Rectal smooth muscle tissue (tissue), 1 donor: Measurements from ENCODE around the gene NOD1.

Experiments
- H3K27ac ChIP-seq: one replicate; pipeline ENCODE4 v1.7.0; 2013; ENCODE audit warnings: low read depth, low read length, inconsistent platforms
- H3K27me3 ChIP-seq: one replicate; pipeline ENCODE4 v1.7.0; 2013; ENCODE audit warnings: low read length; ENCODE audit not compliant: control insufficient read depth, insufficient read depth
- H3K36me3 ChIP-seq: one replicate; pipeline ENCODE4 v1.7.0; 2013; ENCODE audit warnings: low read length; ENCODE audit not compliant: control insufficient read depth, insufficient read depth
- H3K4me1 ChIP-seq: one replicate; pipeline ENCODE4 v1.7.0; 2013; ENCODE audit warnings: low read length; ENCODE audit not compliant: control insufficient read depth, insufficient read depth
- H3K4me3 ChIP-seq: one replicate; pipeline ENCODE4 v1.7.0; 2013; ENCODE audit warnings: low read length
- H3K9ac ChIP-seq: one replicate; pipeline ENCODE4 v1.7.0; 2013; ENCODE audit warnings: low read length

NOD1 gene

DNA sequence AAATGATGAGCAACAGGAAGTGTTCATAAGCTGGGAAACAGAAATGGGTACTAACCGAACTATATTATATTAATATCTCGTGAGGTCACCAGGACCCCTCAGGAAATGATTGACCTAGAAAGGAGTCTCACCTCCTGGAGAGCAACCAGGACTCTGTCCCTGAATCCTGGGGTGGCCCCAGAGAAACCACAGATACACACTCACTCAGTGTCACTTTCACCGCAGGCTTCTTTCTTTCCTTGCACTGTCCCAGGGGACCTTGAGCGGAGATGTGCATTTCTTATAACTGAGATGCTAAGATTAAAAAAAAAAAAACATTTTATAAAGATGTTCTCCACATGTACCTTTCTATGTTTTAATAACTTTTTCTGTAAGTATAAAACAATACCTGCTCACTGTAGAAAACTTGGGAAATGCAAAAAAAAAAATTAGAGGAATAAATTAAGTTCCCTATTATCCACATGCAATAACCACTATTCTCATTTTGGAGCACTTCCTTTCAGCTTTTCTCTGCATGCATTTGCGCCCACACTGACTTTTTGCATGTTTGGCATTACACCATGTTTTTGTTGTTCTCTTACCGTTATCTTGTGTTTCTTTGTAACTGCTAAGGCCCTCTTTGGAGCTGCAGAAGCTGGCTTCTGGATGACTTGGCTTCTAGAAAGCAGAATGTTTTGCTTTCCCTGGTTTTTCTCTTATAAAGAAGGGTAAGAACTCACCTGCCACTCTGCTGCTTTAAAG is 15.0 kb downstream of the NOD1 start:
- Histone ChIP-seq H3K27me3 (no peaks in the 10 kb centered on the region), H3K27ac (no peak overlapping the region), H3K4me1 (peaks cover 11% of the 10 kb centered on the region), H3K9ac (no peak overlapping the region), H3K4me3 (no peak overlapping the region), H3K36me3 (no peaks in the 10 kb centered on the region)

DNA sequence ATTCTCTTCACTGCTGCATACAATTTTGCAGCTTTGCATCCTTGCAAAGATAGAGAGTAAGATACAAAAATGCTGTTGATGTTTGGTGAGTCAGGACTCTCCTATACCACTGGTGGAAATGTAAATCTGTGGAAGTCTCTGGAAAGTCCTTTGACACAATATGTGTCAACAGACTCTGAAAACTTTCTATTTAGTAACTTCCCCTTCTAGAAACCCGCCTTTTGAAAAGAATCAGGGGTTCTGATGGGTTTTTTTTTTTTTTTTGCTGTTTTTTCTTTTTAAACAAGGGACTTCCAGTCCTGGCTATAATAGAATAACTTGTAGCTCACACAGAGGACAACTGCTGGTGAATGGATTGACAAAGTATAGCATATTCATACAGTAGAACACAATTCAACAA is 16.4 kb downstream of the NOD1 start:
- no peaks in the 10 kb centered on the region for H3K36me3 ChIP-seq
- H3K27ac ChIP-seq, result no peak overlapping the region

DNA sequence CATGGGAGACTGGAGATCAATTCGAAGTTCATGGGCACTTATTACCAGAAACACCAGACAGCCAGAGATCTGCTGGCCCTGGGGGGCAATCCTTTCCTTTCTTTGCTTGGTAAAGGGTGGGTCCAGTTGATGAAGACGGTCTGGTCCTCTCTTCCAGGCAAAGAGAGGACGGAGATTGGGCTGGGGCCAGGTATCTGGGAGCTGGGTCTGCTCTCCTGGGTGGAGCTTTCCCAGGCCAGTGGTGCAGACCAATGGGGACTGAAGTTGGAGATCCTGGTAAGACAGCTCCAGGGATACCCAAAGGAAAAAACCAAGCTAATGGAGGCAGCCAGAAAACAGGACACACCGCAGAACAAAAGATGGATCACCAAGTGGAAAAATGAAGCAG is 18.3 kb downstream of the NOD1 start:
- H3K36me3 ChIP-seq, result no peaks in the 10 kb centered on the region
- peak overlapping the region; percentile 33 for H3K4me3 ChIP-seq
- no peaks in the 10 kb centered on the region for H3K27me3 ChIP-seq
- no peak overlapping the region for H3K9ac ChIP-seq
- peak overlapping the region; percentile 65 for H3K27ac ChIP-seq
- H3K4me1 ChIP-seq, result peaks cover 11% of the 10 kb centered on the region

More for the DNA sequence above, 16.4 kb downstream of the NOD1 start:
- no peak overlapping the region for H3K9ac ChIP-seq
- H3K4me1 ChIP-seq, result peaks cover 11% of the 10 kb centered on the region
- no peak overlapping the region for H3K4me3 ChIP-seq
- no peaks in the 10 kb centered on the region for H3K27me3 ChIP-seq

DNA sequence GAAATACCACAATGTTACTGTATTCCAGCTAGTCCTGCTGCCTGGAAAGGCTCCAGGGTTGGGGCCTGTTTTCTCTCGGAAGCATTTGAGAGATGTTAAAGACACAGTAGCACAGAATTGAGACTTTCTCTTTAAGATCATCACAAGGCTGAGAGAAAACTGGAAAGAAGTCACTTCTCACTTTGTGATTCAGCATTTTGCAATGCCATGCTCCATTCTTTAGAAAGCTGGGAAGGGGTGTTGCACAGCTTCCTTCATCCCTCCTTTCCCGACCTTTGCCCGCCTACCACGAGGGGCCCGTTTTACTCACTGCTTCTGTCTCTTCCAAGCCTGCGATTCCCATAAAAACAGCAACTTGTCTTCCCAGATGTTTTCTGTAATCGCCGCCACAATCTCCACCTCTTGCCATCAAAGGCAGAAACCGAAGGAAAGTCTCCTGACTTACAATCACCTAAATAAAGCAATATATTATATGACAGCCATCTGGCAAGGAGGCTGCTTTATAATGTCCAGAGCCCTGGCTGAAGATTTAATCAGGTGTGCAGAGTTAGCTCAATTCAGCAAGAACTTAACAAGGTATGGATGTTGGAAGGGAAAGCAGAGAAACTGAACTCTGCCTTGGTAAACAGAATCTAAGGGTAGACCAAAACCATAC is 18.9 kb downstream of the NOD1 start:
- Histone ChIP-seq H3K27me3 (no peaks in the 10 kb centered on the region), H3K4me1 (peaks cover 11% of the 10 kb centered on the region), H3K36me3 (peaks cover 2% of the 10 kb centered on the region), H3K27ac (peak overlapping the region; percentile 65), H3K9ac (no peak overlapping the region), H3K4me3 (peak overlapping the region; percentile 39)

DNA sequence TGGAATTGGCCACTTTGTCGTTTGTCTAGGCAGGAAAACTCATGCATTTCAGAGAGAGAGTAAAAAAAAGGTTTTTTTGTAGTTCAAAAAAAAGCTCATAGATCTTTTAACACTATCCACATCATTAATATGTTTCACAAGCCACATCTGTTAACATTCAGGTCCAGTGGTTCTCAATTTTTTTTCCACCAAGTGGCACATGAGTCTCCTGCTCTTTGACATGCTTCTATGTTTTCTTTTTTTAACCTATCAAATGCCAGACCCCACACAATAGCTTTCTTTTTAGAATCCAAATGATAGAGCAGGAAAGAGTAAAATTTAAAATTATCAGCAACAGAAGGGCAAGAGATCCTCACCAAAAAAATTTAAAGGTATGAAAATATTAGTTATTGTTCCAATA is 20.3 kb downstream of the NOD1 start:
- H3K4me3 ChIP-seq, result no peak overlapping the region
- H3K27me3 ChIP-seq, result no peaks in the 10 kb centered on the region
- no peak overlapping the region for H3K9ac ChIP-seq
- no peak overlapping the region for H3K27ac ChIP-seq
- peaks cover 2% of the 10 kb centered on the region for H3K36me3 ChIP-seq
- peaks cover 11% of the 10 kb centered on the region for H3K4me1 ChIP-seq

DNA sequence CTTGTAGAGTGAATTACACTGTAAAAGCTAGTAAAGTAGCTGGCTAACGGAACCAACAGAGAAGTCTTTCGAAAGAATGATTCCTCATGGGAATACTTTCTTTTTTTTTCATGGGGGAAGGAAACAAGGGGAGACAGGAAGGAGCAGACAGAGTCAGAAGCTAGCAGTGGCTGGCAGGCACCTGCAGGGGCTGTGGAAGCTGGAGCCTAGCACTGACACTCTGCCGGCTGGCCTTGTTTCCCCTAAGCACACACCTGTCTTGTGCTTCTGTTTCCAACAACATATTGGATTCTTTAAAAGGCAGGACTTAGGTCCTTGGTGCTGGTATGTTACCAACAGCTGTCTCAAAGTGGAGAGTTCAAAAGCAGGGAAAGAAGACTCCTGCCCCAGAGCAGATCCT is 24.7 kb downstream of the NOD1 start:
- Histone ChIP-seq H3K4me3 (no peak overlapping the region), H3K4me1 (no peaks in the 10 kb centered on the region), H3K9ac (no peak overlapping the region), H3K36me3 (peaks cover 2% of the 10 kb centered on the region), H3K27ac (no peak overlapping the region), H3K27me3 (no peaks in the 10 kb centered on the region)

DNA sequence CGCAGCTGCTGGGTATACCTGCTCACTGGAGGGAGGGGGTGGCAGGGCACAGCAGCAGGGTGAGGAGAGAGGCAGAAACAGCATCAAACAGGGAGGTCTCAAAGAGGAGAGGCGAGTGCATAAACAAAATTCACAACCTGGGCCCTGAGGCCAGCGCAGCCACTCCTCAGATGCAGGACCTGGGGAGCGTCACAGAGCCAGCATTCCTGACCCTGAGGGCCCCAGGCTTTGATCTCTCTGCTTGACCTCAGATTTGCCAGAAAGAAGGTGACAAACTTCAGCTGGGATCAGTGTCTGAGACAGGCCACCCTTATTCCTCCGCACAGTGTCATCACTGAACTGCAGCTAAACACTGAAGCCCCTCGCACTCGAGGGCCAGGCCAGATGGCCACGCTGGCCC is 25.6 kb downstream of the NOD1 start:
- H3K4me1 ChIP-seq, result no peaks in the 10 kb centered on the region
- H3K4me3 ChIP-seq, result no peak overlapping the region
- peaks cover 5% of the 10 kb centered on the region for H3K36me3 ChIP-seq
- H3K9ac ChIP-seq, result no peak overlapping the region
- no peak overlapping the region for H3K27ac ChIP-seq
- no peaks in the 10 kb centered on the region for H3K27me3 ChIP-seq

DNA sequence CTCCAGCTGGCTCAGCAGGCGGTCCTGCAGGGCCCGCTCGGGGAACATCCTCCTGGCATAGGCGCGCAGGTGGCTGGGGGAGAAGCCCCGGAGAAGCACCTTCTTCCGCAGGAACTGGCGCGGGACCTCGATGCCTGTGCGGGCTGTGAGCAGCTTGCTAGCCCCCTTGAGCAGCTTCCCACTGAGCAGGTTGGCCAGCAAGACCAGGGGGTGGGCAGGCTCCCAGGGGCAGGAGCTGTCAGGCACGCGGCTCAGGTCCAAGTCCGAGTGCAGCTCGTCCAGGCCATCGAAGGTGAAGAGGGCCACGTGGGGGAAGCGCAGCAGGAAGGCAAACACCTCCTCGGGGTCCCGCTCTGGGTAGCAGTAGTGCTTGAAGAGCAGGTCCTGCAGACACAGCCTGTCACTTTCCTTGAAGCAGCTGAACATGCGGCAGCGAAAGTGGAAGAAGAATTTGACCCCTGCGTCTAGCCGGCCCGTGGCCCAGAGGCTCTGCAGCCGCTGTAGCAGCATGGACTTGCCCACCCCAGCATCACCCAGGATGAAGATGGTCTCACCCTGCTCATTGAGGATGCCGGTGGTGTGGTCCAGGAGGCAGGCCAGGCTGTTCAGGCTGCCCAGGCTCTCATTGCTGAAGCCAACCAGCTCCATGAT is 26.2 kb downstream of the NOD1 start:
- no peak overlapping the region for H3K9ac ChIP-seq
- peaks cover 5% of the 10 kb centered on the region for H3K36me3 ChIP-seq
- H3K4me1 ChIP-seq, result no peaks in the 10 kb centered on the region
- no peak overlapping the region for H3K27ac ChIP-seq
- H3K4me3 ChIP-seq, result no peak overlapping the region
- H3K27me3 ChIP-seq, result no peaks in the 10 kb centered on the region

DNA sequence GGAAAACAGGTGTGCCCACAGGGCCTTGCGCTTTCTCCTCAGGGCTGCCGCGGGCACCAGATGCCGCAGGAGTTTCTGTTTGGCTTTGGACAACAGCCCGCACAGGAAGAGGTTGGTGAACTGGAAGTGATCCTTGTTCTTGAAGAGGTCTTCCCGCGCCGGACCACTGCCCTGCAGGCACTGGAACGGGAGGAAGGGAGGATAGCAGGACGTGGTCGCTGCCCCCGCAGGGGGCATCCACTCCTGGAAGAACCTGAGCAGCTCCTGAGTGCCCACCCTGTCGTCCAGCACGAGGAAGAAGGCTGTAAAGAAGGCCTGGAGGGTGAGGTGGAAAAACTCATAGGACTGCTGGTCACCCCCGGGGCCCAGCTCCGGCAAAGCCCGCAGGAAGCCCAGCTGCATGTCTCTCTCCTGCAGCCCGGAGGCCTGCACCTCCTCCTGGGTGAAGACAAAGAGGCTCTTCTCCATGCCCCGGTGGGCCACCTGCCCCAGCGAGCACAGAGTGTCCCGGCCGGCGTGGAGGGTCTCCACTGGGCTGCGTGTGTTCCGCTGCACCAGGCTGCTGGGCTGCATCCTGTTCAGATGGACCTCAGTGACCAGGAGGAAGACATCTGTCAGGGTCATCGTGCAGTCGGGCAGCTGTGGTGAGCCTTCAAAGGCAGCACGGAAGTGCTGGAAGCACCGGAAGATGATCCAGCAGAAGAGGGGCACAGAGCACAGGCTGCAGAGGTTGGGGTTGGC is 26.9 kb downstream of the NOD1 start:
- Histone ChIP-seq H3K4me1 (no peaks in the 10 kb centered on the region), H3K9ac (no peak overlapping the region), H3K36me3 (peaks cover 5% of the 10 kb centered on the region), H3K27ac (no peak overlapping the region), H3K27me3 (no peaks in the 10 kb centered on the region), H3K4me3 (no peak overlapping the region)

DNA sequence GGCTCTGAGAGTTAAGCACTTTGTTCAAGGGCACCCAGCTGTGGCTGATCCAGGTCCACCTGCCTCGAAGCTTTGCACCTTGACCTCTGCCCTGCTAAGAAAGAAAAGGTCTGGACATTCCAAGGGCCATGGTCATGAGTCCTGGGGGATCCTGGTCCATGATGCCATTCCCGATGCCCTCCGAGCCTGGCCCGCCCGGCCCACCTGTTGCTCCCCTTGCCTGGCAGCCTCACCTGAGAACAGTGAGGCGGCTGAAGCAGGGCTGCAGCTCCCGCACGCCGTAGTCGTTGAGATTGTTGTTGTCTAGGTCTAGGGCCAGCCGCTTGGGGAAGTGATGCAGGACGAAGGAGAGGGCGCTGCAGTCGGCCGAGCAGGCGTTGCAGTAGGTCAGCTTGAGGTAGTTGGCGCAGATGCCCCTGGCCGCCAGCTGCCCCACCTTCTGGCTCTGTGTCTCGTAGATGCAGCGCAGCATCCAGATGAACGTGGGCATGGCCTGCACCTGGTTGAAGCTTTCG is 27.5 kb downstream of the NOD1 start:
- Histone ChIP-seq H3K27ac (no peak overlapping the region), H3K36me3 (peaks cover 5% of the 10 kb centered on the region), H3K9ac (no peak overlapping the region), H3K27me3 (no peaks in the 10 kb centered on the region), H3K4me1 (no peaks in the 10 kb centered on the region), H3K4me3 (no peak overlapping the region)

DNA sequence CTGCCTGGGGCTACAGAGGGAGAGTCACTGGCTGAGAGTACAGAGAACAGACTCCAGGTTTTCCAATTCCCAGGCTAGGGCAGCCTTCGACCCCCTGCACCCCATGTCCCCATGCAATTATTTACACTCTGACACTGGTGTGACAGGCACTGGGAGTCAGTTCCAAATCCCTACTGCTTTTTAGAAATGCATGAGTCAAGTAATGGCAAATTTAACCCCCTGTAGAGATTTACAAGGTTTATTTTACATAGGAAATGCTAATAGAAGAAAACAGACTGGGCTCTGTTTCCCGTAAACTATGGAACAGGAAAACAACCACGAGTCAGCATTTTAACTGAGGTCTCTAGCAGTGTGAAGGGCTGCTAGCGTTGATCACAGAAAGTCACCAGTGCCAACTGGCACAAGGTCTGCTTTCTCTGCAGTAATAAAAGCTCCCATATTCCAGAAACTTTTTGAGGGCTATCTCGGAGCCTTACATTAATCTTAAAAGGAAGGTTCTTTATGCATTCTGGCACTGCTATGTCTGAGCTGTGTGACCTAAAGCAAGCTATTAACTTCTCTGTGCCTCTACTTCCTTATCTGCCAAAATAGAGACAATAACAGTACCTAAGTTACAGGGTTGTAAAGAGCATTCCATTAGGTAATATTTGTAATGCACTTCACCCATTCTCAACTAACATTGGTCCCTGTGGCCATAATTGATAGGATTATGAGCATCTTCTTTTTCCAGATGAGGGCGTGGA is 28.2 kb downstream of the NOD1 start:
- no peak overlapping the region for H3K9ac ChIP-seq
- no peaks in the 10 kb centered on the region for H3K27me3 ChIP-seq
- H3K27ac ChIP-seq, result no peak overlapping the region
- peaks cover 5% of the 10 kb centered on the region for H3K36me3 ChIP-seq
- H3K4me1 ChIP-seq, result no peaks in the 10 kb centered on the region
- H3K4me3 ChIP-seq, result no peak overlapping the region
